ENCODE results near the gene MEIOSIN.
"Not testable (repeated sequence)": the region's sequence is repeated elsewhere in the genome, so short reads cannot be mapped to it uniquely, and the experiment has no call there.

Gene MEIOSIN

GRCh38 chr19:45733160-45733810, at the start of gene MEIOSIN:
TSS of gene MEIOSIN (plus strand) at chr19:45733439. CDS start at chr19:45735377, 1,938 bp downstream.
- no peak for DNase-seq

GRCh38 chr19:45685045-45685444, 48.2 kb upstream of the MEIOSIN start:
- DNase-seq, result not testable (repeated sequence)

- no peak for DNase-seq
These were observed 45.6 kb upstream of the MEIOSIN start for GRCh38 chr19:45687599-45687998.

GRCh38 chr19:45691516-45692186, 41.6 kb upstream of the MEIOSIN start, which contains the start of gene SNRPD2:
TSS of gene SNRPD2 (minus strand) at chr19:45691953. CDS start at chr19:45691888, 65 bp downstream.
- peak; percentile 98 for DNase-seq

- peak; percentile 100 for DNase-seq
These were observed 40.8 kb upstream of the MEIOSIN start, which contains the start of gene QPCTL for GRCh38 chr19:45692187-45693105. TSS of gene QPCTL (plus strand) at chr19:45692666. CDS start at chr19:45692704, 38 bp downstream.

- DNase-seq, result peak; percentile 89
These were observed 40.0 kb upstream of the MEIOSIN start for GRCh38 chr19:45693106-45693788.

- no peak for DNase-seq
These were observed 31.6 kb upstream of the MEIOSIN start for GRCh38 chr19:45701676-45702075.

GRCh38 chr19:45705115-45705514, 28.1 kb upstream of the MEIOSIN start:
- no peak for DNase-seq

- no peak for DNase-seq
These were observed 27.4 kb upstream of the MEIOSIN start for GRCh38 chr19:45705710-45706415.

- no peak for DNase-seq
These were observed 22.7 kb upstream of the MEIOSIN start for GRCh38 chr19:45710356-45711130.

GRCh38 chr19:45711851-45712698, 21.2 kb upstream of the MEIOSIN start:
- DNase-seq, result no peak

- DNase-seq, result no peak
These were observed 20.6 kb upstream of the MEIOSIN start for GRCh38 chr19:45712699-45713067.

- no peak for DNase-seq
These were observed 20.1 kb upstream of the MEIOSIN start for GRCh38 chr19:45713141-45713540.

- no peak for DNase-seq
These were observed 18.1 kb upstream of the MEIOSIN start for GRCh38 chr19:45715139-45715538.

- DNase-seq, result peak; percentile 35
These were observed 16.7 kb upstream of the MEIOSIN start for GRCh38 chr19:45716359-45717130.

GRCh38 chr19:45717131-45717982, 15.9 kb upstream of the MEIOSIN start:
- peak; percentile 100 for DNase-seq

- DNase-seq, result no peak
These were observed 15.1 kb upstream of the MEIOSIN start for GRCh38 chr19:45717983-45718650.

- not testable (repeated sequence) for DNase-seq
These were observed 13.2 kb upstream of the MEIOSIN start for GRCh38 chr19:45720065-45720464.
